Keratinocyte (primary cell): ENCODE measurements around the gene JAKMIP1. TPM values are rescaled to one million over a fixed set of nuclear protein-coding genes. Genes with fewer than 3 reads are reported as not detected.

Experiments
- DNase-seq: peaks from one replicate; pipeline ENCODE4 v3.0.0-alpha.2; 2011; ENCODE audit warnings: low read depth, missing footprints, low spot score
- FAIRE-seq: peaks from 2 replicates; lab custom pipeline; 2011; peaks lifted over from hg19 to GRCh38; lab: Jason Lieb, UNC
- H2AFZ ChIP-seq: 2 replicates; pipeline ENCODE4 v1.6.0; 2012; ENCODE audit warnings: low read length, control low read depth, inconsistent platforms; ENCODE audit not compliant: control insufficient read depth
- H3K27ac ChIP-seq: 2 replicates; pipeline ENCODE4 v1.5.1; 2011; ENCODE audit warnings: low read length; ENCODE audit not compliant: control insufficient read depth, insufficient read depth
- H3K27me3 ChIP-seq: 3 replicates; pipeline ENCODE4 v1.6.0; 2011; ENCODE audit warnings: low read length; ENCODE audit not compliant: control insufficient read depth, insufficient read depth; ENCODE audit errors: extremely low read depth
- H3K36me3 ChIP-seq, 2 experiments: 2 replicates in 1 of 2; 3 replicates in 1 of 2; pipeline ENCODE4 v1.5.1; 2011; ENCODE audit warnings: low read length in 2 of 2, mild to moderate bottlenecking in 1 of 2; ENCODE audit not compliant: control insufficient read depth in 2 of 2, insufficient read depth in 2 of 2; ENCODE audit errors: extremely low read depth in 1 of 2
- H3K4me1 ChIP-seq: 3 replicates; pipeline ENCODE4 v1.5.1; 2011; ENCODE audit warnings: low read length; ENCODE audit not compliant: control insufficient read depth, insufficient read depth; ENCODE audit errors: extremely low read depth
- H3K4me2 ChIP-seq: 3 replicates; pipeline ENCODE4 v1.6.0; 2011; ENCODE audit warnings: low read depth, low read length; ENCODE audit not compliant: control insufficient read depth, insufficient read depth; ENCODE audit errors: extremely low read depth
- H3K4me3 ChIP-seq, 3 experiments: fragments of 200-600 bp in 1 of 3; sonication (generic) in 1 of 3; 2 replicates in 2 of 3; 3 replicates in 1 of 3; pipeline ENCODE4 v1.5.1; 2011 to 2016; ENCODE audit warnings: low read length in 3 of 3, mild to moderate bottlenecking in 3 of 3, control low read depth in 2 of 3, inconsistent platforms in 1 of 3, low read depth in 1 of 3, mixed read lengths in 1 of 3, mixed run types in 1 of 3, moderate library complexity in 1 of 3; ENCODE audit not compliant: control insufficient read depth in 2 of 3, insufficient read depth in 2 of 3; ENCODE audit errors: extremely low read depth in 1 of 3
- H3K79me2 ChIP-seq: 2 replicates; pipeline ENCODE4 v1.6.0; 2012; ENCODE audit warnings: low read length; ENCODE audit not compliant: control insufficient read depth, insufficient read depth
- H3K9ac ChIP-seq: 3 replicates; pipeline ENCODE4 v1.6.0; 2011; ENCODE audit warnings: low read length; ENCODE audit not compliant: control insufficient read depth, insufficient read depth; ENCODE audit errors: extremely low read depth
- H3K9me1 ChIP-seq: 3 replicates; pipeline ENCODE4 v1.6.0; 2011; ENCODE audit warnings: low read length; ENCODE audit not compliant: control insufficient read depth, insufficient read depth; ENCODE audit errors: extremely low read depth
- H3K9me3 ChIP-seq: 2 replicates; pipeline ENCODE4 v1.5.1; 2012; ENCODE audit warnings: low read depth, low read length; ENCODE audit not compliant: control insufficient read depth
- H4K20me1 ChIP-seq: 3 replicates; pipeline ENCODE4 v1.6.0; 2011; ENCODE audit warnings: low read length; ENCODE audit not compliant: control insufficient read depth, insufficient read depth; ENCODE audit errors: extremely low read depth
- CTCF ChIP-seq, 3 experiments: IDR thresholded peaks in 1 of 3; conservative IDR thresholded peaks in 1 of 3; optimal IDR thresholded peaks in 1 of 3; 2 replicates in 2 of 3; 3 replicates in 1 of 3; pipeline versions ENCODE3 to v1.5.1; 2011; ENCODE audit warnings: low read length in 3 of 3, mild to moderate bottlenecking in 3 of 3, moderate library complexity in 2 of 3, control low read depth in 1 of 3, inconsistent platforms in 1 of 3; ENCODE audit not compliant: insufficient read depth in 2 of 3; ENCODE audit errors: extremely low read depth in 1 of 3
- EZH2 ChIP-seq: IDR thresholded peaks from one replicate; pipeline ENCODE4 v1.6.1; 2012; ENCODE audit warnings: inconsistent platforms, mild to moderate bottlenecking, low read length, moderate library complexity
- dilution Hi-C: fragments of 300-500 bp; cut with MboI; formaldehyde crosslinking; loops from one replicate; pipeline ENCODE4 v1.7.0; 2020; ENCODE audit warnings: low sequenced_read_pairs; ENCODE audit not compliant: extremely low pct_ligation_motif_present
- polyA plus RNA-seq, 5 experiments: library from polyadenylated mRNA; depleted of rRNA in 3 of 5; stranded (reverse) in 3 of 5; stranded (forward) in 1 of 5; unstranded in 1 of 5; fragments of >200 nt; gene quantifications; 1 replicate in 1 of 5; 2 replicates in 3 of 5; 3 replicates in 1 of 5; pipeline versions ENCODE4 v1.2.1 to v1.2.3, GENCODE V29; 2011 to 2012; ENCODE audit warnings: missing spikeins in 2 of 5, low read depth in 1 of 5, low replicate concordance in 1 of 5

The JAKMIP1 gene
- polyA plus RNA-seq, 1 donor (not counting 4 experiments of a cell fraction or from before 2014, with no cell fraction given): not detected

- no peak overlapping the region for H2AFZ ChIP-seq
- no peaks in the 10 kb centered on the region for H3K4me1 ChIP-seq
- DNase-seq: no peak
- peaks cover 19% of the 10 kb centered on the region for H3K27me3 ChIP-seq
- dilution Hi-C loops: no loop called here
- no peak overlapping the region for H3K4me2 ChIP-seq
- no peak overlapping the region for H3K4me3 ChIP-seq
- no peak overlapping the region for H3K27ac ChIP-seq
- TF ChIP-seq CTCF (optimal IDR thresholded peaks at IDR 0.05 in 1 of 3, IDR thresholded peaks at IDR 0.05 in 1 of 3, conservative IDR thresholded peaks at IDR 0.05 in 1 of 3; ENCODE audit: extremely low read depth in 1 of 3, insufficient read depth in 2 of 3, low read length in 3 of 3): no peak
- no peak for TF ChIP-seq EZH2
- no peaks in the 10 kb centered on the region for H4K20me1 ChIP-seq
- H3K9ac ChIP-seq: no peak overlapping the region
- H3K9me1 ChIP-seq: no peaks in the 10 kb centered on the region
- peaks cover 2% of the 10 kb centered on the region for H3K9me3 ChIP-seq
- H3K79me2 ChIP-seq: no peaks in the 10 kb centered on the region
- no peak for FAIRE-seq
- no peaks in the 10 kb centered on the region for H3K36me3 ChIP-seq
Observed at GRCh38 chr4:6009452-6009851, 190.9 kb downstream of the JAKMIP1 start.

- H3K4me1 ChIP-seq: no peaks in the 10 kb centered on the region
- FAIRE-seq (no peak), DNase-seq (no peak)
- H3K4me2 ChIP-seq: no peak overlapping the region
- H3K27ac ChIP-seq: no peak overlapping the region
- H3K4me3 ChIP-seq: no peak overlapping the region
- H3K27me3 ChIP-seq: peaks cover 19% of the 10 kb centered on the region
- H3K9me1 ChIP-seq: no peaks in the 10 kb centered on the region
- no peaks in the 10 kb centered on the region for H3K36me3 ChIP-seq
- H4K20me1 ChIP-seq: no peaks in the 10 kb centered on the region
- no peak overlapping the region for H3K9ac ChIP-seq
- TF ChIP-seq EZH2 (no peak), CTCF (optimal IDR thresholded peaks at IDR 0.05 in 1 of 3, IDR thresholded peaks at IDR 0.05 in 1 of 3, conservative IDR thresholded peaks at IDR 0.05 in 1 of 3; ENCODE audit: extremely low read depth in 1 of 3, insufficient read depth in 2 of 3, low read length in 3 of 3) (no peak)
- dilution Hi-C loops: no loop called here
- peaks cover 3% of the 10 kb centered on the region for H3K9me3 ChIP-seq
- no peak overlapping the region for H2AFZ ChIP-seq
- H3K79me2 ChIP-seq: no peaks in the 10 kb centered on the region
Observed at GRCh38 chr4:6008766-6009385, 191.5 kb downstream of the JAKMIP1 start.
